ENCODE measurements around the gene BAZ2B.
"Not testable (repeated sequence)": the region's sequence is repeated elsewhere in the genome, so short reads cannot be mapped to it uniquely, and the experiment has no call there.

Gene BAZ2B

GRCh38 chr2:159438720-159439353, 177.5 kb downstream of the BAZ2B start:
- no peak for DNase-seq (ENCODE audit: insufficient read length, low spot score)
- no peak for TF ChIP-seq TAF1 (IDR thresholded peaks at IDR 0.05; ENCODE audit: low read depth, low read length)
- TF ChIP-seq POLR2A (IDR thresholded peaks at IDR 0.05; ENCODE audit: low read depth, low read length) = no peak
- no peak for TF ChIP-seq POU2F2 (IDR thresholded peaks at IDR 0.05; ENCODE audit: low read depth, low read length)
- TF ChIP-seq SPI1 (IDR thresholded peaks at IDR 0.05; ENCODE audit: low read depth, low read length) = no peak
- no peak for FAIRE-seq

- no peak for DNase-seq (ENCODE audit: insufficient read length, low spot score)
- no peak for TF ChIP-seq POLR2AphosphoS5 (IDR thresholded peaks at IDR 0.05; ENCODE audit: low read depth, low read length)
- TF ChIP-seq SPI1 (IDR thresholded peaks at IDR 0.05; ENCODE audit: low read depth, low read length) = no peak
- no peak for TF ChIP-seq POU2F2 (IDR thresholded peaks at IDR 0.05; ENCODE audit: low read depth, low read length)
- no peak for TF ChIP-seq TAF1 (IDR thresholded peaks at IDR 0.05; ENCODE audit: low read depth, low read length)
- no peak for TF ChIP-seq POLR2A (IDR thresholded peaks at IDR 0.05; ENCODE audit: low read depth, low read length)
- TF ChIP-seq PAX5 (IDR thresholded peaks at IDR 0.05; ENCODE audit: insufficient read depth, low read length, severe bottlenecking) = no peak
- no peak for FAIRE-seq
Observed at GRCh38 chr2:159438284-159438683, 178.1 kb downstream of the BAZ2B start.

GRCh38 chr2:159432610-159433009, 183.7 kb downstream of the BAZ2B start:
- no peak for DNase-seq (ENCODE audit: insufficient read length, low spot score)
- no peak for FAIRE-seq
- no peak for TF ChIP-seq POLR2AphosphoS5 (IDR thresholded peaks at IDR 0.05; ENCODE audit: low read depth, low read length)
- TF ChIP-seq PAX5 (IDR thresholded peaks at IDR 0.05; ENCODE audit: insufficient read depth, low read length, severe bottlenecking) = no peak
- TF ChIP-seq SPI1 (IDR thresholded peaks at IDR 0.05; ENCODE audit: low read depth, low read length) = no peak
- no peak for TF ChIP-seq TAF1 (IDR thresholded peaks at IDR 0.05; ENCODE audit: low read depth, low read length)
- no peak for TF ChIP-seq POU2F2 (IDR thresholded peaks at IDR 0.05; ENCODE audit: low read depth, low read length)
- TF ChIP-seq POLR2A (IDR thresholded peaks at IDR 0.05; ENCODE audit: low read depth, low read length) = no peak

GRCh38 chr2:159427048-159427447, 189.3 kb downstream of the BAZ2B start:
- TF ChIP-seq TAF1 (IDR thresholded peaks at IDR 0.05; ENCODE audit: low read depth, low read length) = no peak
- TF ChIP-seq SPI1 (IDR thresholded peaks at IDR 0.05; ENCODE audit: low read depth, low read length) = no peak
- DNase-seq (ENCODE audit: insufficient read length, low spot score) (no peak), FAIRE-seq (no peak)

- no peak for TF ChIP-seq PAX5 (IDR thresholded peaks at IDR 0.05; ENCODE audit: insufficient read depth, low read length, severe bottlenecking)
- no peak for TF ChIP-seq POLR2AphosphoS5 (IDR thresholded peaks at IDR 0.05; ENCODE audit: low read depth, low read length)
- TF ChIP-seq TAF1 (IDR thresholded peaks at IDR 0.05; ENCODE audit: low read depth, low read length) = no peak
- no peak for TF ChIP-seq SPI1 (IDR thresholded peaks at IDR 0.05; ENCODE audit: low read depth, low read length)
- TF ChIP-seq POLR2A (IDR thresholded peaks at IDR 0.05; ENCODE audit: low read depth, low read length) = no peak
- no peak for TF ChIP-seq POU2F2 (IDR thresholded peaks at IDR 0.05; ENCODE audit: low read depth, low read length)
Observed at GRCh38 chr2:159419403-159419802, 196.9 kb downstream of the BAZ2B start.

GRCh38 chr2:159411460-159411859, 204.9 kb downstream of the BAZ2B start:
- FAIRE-seq (no peak), DNase-seq (ENCODE audit: insufficient read length, low spot score) (no peak)
- TF ChIP-seq PAX5 (IDR thresholded peaks at IDR 0.05; ENCODE audit: insufficient read depth, low read length, severe bottlenecking) (no peak), TAF1 (IDR thresholded peaks at IDR 0.05; ENCODE audit: low read depth, low read length) (no peak), POU2F2 (IDR thresholded peaks at IDR 0.05; ENCODE audit: low read depth, low read length) (no peak), SPI1 (IDR thresholded peaks at IDR 0.05; ENCODE audit: low read depth, low read length) (no peak), POLR2AphosphoS5 (IDR thresholded peaks at IDR 0.05; ENCODE audit: low read depth, low read length) (no peak), POLR2A (IDR thresholded peaks at IDR 0.05; ENCODE audit: low read depth, low read length) (no peak)

More at GRCh38 chr2:159419403-159419802, 196.9 kb downstream of the BAZ2B start:
- FAIRE-seq (no peak), DNase-seq (ENCODE audit: insufficient read length, low spot score) (no peak)

GRCh38 chr2:159410276-159410675, 206.1 kb downstream of the BAZ2B start:
- no peak for TF ChIP-seq POLR2AphosphoS5 (IDR thresholded peaks at IDR 0.05; ENCODE audit: low read depth, low read length)
- no peak for TF ChIP-seq PAX5 (IDR thresholded peaks at IDR 0.05; ENCODE audit: insufficient read depth, low read length, severe bottlenecking)
- no peak for TF ChIP-seq POLR2A (IDR thresholded peaks at IDR 0.05; ENCODE audit: low read depth, low read length)
- TF ChIP-seq POU2F2 (IDR thresholded peaks at IDR 0.05; ENCODE audit: low read depth, low read length) = no peak
- no peak for TF ChIP-seq TAF1 (IDR thresholded peaks at IDR 0.05; ENCODE audit: low read depth, low read length)
- TF ChIP-seq SPI1 (IDR thresholded peaks at IDR 0.05; ENCODE audit: low read depth, low read length) = no peak
- peak; percentile 5 for FAIRE-seq

GRCh38 chr2:159409116-159409800, 207.1 kb downstream of the BAZ2B start:
- DNase-seq (ENCODE audit: insufficient read length, low spot score) (no peak), FAIRE-seq (no peak)
- TF ChIP-seq POU2F2 (IDR thresholded peaks at IDR 0.05; ENCODE audit: low read depth, low read length) (no peak), POLR2A (IDR thresholded peaks at IDR 0.05; ENCODE audit: low read depth, low read length) (no peak), SPI1 (IDR thresholded peaks at IDR 0.05; ENCODE audit: low read depth, low read length) (no peak), TAF1 (IDR thresholded peaks at IDR 0.05; ENCODE audit: low read depth, low read length) (no peak)

More at GRCh38 chr2:159410276-159410675, 206.1 kb downstream of the BAZ2B start:
- no peak for DNase-seq (ENCODE audit: insufficient read length, low spot score)

GRCh38 chr2:159402790-159403189, 213.6 kb downstream of the BAZ2B start:
- DNase-seq (ENCODE audit: insufficient read length, low spot score) (no peak), FAIRE-seq (no peak)
- no peak for TF ChIP-seq PAX5 (IDR thresholded peaks at IDR 0.05; ENCODE audit: insufficient read depth, low read length, severe bottlenecking)
- TF ChIP-seq POU2F2 (IDR thresholded peaks at IDR 0.05; ENCODE audit: low read depth, low read length) = no peak
- TF ChIP-seq POLR2AphosphoS5 (IDR thresholded peaks at IDR 0.05; ENCODE audit: low read depth, low read length) = no peak
- no peak for TF ChIP-seq POLR2A (IDR thresholded peaks at IDR 0.05; ENCODE audit: low read depth, low read length)
- no peak for TF ChIP-seq SPI1 (IDR thresholded peaks at IDR 0.05; ENCODE audit: low read depth, low read length)
- no peak for TF ChIP-seq TAF1 (IDR thresholded peaks at IDR 0.05; ENCODE audit: low read depth, low read length)

GRCh38 chr2:159402160-159402559, 214.2 kb downstream of the BAZ2B start:
- not testable (repeated sequence) for DNase-seq (ENCODE audit: insufficient read length, low spot score); FAIRE-seq
